ENCODE results near the gene IGFBP2.

Gene IGFBP2

GRCh38 chr2:216678098-216678465 lies 44.9 kb downstream of the IGFBP2 start:
- TF ChIP-seq CTCF (IDR thresholded peaks at IDR 0.05; ENCODE audit: low read depth, low read length): no peak
- DNase-seq (ENCODE audit: extremely low read depth, low read depth): no peak

- DNase-seq (ENCODE audit: extremely low read depth, low read depth): no peak
- no peak for TF ChIP-seq CTCF (IDR thresholded peaks at IDR 0.05; ENCODE audit: low read depth, low read length)
Observed at GRCh38 chr2:216678813-216679657, 45.8 kb downstream of the IGFBP2 start.

- no peak for TF ChIP-seq CTCF (IDR thresholded peaks at IDR 0.05; ENCODE audit: low read depth, low read length)
- no peak for DNase-seq (ENCODE audit: extremely low read depth, low read depth)
Observed at GRCh38 chr2:216679658-216680024, 46.4 kb downstream of the IGFBP2 start.

- DNase-seq (ENCODE audit: extremely low read depth, low read depth): no peak
- TF ChIP-seq CTCF (IDR thresholded peaks at IDR 0.05; ENCODE audit: low read depth, low read length): no peak
Observed at GRCh38 chr2:216680951-216681629, 47.9 kb downstream of the IGFBP2 start.

- TF ChIP-seq CTCF (IDR thresholded peaks at IDR 0.05; ENCODE audit: low read depth, low read length): no peak
- DNase-seq (ENCODE audit: extremely low read depth, low read depth): no peak
Observed at GRCh38 chr2:216681683-216682082, 48.5 kb downstream of the IGFBP2 start.

- TF ChIP-seq CTCF (IDR thresholded peaks at IDR 0.05; ENCODE audit: low read depth, low read length): no peak
- DNase-seq (ENCODE audit: extremely low read depth, low read depth): peak; percentile 90
Observed at GRCh38 chr2:216683846-216684245, 50.6 kb downstream of the IGFBP2 start.

- DNase-seq (ENCODE audit: extremely low read depth, low read depth): no peak
- TF ChIP-seq CTCF (IDR thresholded peaks at IDR 0.05; ENCODE audit: low read depth, low read length): no peak
Observed at GRCh38 chr2:216685327-216685875, 52.2 kb downstream of the IGFBP2 start.
